Gastroesophageal sphincter (tissue), 3 donors: ENCODE data around the gene UGT1A8.

Source experiments
- CTCF ChIP-seq, 4 experiments: fragments of 200-600 bp in 2 of 4; fragments of 450-650 bp in 2 of 4; sonication (generic) in 1 of 4; IDR thresholded peaks; one replicate each; pipeline ENCODE4 v1.5.1; 2017 to 2019; ENCODE audit warnings: antibody characterized with exemption in 4 of 4, mild to moderate bottlenecking in 2 of 4, moderate library complexity in 2 of 4
- EP300 ChIP-seq: sonication (generic); formaldehyde crosslinking; IDR thresholded peaks from one replicate; pipeline ENCODE4 v1.6.1; 2017; ENCODE audit warnings: antibody characterized with exemption, mild to moderate bottlenecking
- POLR2AphosphoS5 ChIP-seq: sonication (generic); formaldehyde crosslinking; IDR thresholded peaks from one replicate; pipeline ENCODE4 v1.6.1; 2017; ENCODE audit warnings: antibody characterized with exemption

- no peak for TF ChIP-seq POLR2AphosphoS5
- TF ChIP-seq CTCF (IDR thresholded peaks at IDR 0.05), result no peak
- no peak for TF ChIP-seq EP300
Observed at GRCh38 chr2:233820774-233821105, 203.3 kb downstream of the UGT1A8 start.
